GM21825 (cell line): ENCODE results near the gene ECHDC3.
"Not testable (repeated sequence)": the region's sequence is repeated elsewhere in the genome, so short reads cannot be mapped to it uniquely, and the experiment has no call there.

ENCODE experiments used
- ATAC-seq: cut with Tn5 transposase; IDR thresholded peaks from one replicate; pipeline ENCODE4 v1.9.1; 2021; ENCODE audit warnings: mild to moderate bottlenecking, moderate library complexity; ENCODE audit not compliant: unreplicated experiment

The ECHDC3 gene

DNA sequence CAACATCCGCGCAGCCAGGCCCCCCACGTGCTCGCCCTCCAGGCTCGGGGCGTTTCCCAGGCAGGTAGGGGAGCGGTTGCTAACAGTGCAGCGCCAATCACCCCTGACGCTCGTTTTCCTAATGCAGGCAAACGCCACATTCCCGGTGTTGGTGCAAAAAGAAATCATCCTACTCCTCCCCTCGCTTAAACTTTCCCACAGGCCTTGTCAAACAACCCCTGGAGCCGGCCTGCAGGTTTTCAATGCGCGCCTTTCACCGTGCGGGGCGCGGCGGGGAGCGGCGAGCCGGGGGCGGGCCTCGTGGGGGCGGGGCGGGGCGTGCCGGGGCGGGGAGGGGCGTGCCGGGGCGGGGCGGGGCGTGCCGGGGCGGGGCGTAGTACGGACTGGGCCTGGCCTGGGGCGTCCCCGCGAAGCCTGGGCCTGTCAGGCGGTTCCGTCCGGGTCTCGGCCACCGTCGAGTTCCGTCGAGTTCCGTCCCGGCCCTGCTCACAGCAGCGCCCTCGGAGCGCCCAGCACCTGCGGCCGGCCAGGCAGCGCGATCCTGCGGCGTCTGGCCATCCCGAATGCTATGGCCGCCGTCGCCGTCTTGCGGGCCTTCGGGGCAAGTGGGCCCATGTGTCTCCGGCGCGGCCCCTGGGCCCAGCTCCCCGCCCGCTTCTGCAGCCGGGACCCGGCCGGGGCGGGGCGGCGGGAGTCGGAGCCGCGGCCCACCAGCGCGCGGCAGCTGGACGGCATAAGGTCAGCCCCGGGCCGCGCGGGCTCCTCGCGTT lies at the start of gene ECHDC3:
Gene ECHDC3 (plus strand): TSS at position 374 of the 770 bp plus-strand sequence. CDS start 195 bp downstream, at position 569.
- ATAC-seq, result peak; percentile 58

GRCh38 chr10:11693376-11693775 lies 48.8 kb upstream of the ECHDC3 start:
- ATAC-seq, result no peak

DNA sequence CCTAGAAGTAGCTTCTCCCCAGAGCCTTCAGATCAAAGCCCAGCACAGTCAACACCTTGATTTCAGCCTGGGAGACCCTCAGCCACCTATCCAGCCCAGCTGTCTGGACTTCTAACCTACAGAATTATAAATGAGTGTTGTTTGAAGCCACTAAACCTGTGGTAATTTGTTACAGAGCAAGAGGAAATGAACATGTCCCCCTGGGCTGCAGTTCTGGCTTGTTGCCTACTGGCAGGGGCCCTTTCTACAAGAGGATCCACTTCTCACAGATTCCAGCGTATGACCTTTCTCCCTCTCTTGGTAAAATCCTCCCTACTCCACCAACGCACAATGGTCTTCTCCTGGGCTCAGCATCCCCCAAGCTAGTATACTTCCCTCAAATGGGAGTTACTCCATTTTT lies 46.4 kb upstream of the ECHDC3 start:
- ATAC-seq, result no peak

GRCh38 chr10:11697718-11698527 lies 44.3 kb upstream of the ECHDC3 start:
- peak; percentile 52 for ATAC-seq

DNA sequence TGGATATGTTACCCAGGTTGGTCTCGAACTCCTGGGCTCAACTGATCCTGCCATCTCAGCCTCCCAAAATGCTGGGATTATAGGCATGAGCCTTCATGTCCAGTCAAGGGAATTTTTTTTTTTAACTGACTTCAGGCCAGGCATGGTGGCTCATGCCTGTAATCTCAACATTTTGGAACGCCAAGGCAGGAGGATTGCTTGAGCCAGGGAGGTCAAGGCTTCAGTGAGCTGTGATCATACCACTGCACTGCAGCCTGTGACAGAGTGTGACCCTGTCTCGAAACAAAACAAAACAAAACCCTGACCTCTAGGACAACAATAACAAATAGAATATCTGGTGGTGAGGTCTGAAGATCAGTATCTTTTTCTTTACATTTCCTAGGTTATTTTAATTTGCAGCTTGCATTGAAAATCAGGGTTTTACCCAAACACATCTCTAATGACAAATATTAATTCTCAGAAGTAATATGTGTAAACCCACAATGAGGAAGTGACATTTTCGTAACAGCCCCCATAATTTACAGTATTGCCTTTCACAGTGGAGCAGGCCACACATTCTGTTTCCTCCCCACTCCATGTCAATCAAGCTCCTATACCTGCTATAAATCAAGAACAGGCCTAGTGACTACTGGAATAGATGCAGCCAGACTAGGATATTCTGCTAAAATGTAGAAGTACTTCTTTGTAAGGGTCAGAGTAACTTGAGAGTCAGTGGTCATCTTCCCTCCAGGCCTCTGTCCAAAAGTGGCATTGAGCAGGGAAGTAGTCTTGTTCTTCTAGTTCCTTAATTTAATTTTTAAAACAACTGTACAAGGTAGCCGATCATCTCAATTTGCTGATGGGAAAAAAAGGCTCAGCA lies 43.3 kb upstream of the ECHDC3 start:
- peak; percentile 46 for ATAC-seq

DNA sequence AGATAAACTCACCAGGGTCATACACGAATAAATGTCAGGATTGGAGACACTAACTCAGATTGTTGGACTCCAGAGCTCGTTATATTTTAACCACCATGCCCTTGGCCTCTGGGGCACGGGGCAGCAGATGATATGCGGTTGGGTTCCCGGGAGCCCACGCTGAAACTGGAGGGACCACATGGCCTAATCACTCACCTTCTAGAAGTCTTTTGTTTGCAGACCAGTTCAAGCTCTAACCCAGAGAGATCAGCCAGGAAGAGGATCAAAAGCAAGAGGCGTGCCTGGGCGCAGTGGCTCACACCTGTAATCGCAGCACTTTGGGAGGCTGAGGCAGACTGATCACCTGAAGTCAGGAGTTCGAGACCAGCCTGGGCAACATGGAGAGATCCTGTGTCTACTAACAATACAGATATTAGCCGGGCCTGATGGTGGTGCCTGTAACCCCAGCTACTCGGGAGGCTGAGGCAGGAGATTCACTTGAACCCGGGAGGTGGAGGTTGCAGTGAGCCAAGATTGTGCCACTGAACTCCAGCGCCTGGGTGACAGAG lies 42.6 kb upstream of the ECHDC3 start:
- ATAC-seq, result no peak

DNA sequence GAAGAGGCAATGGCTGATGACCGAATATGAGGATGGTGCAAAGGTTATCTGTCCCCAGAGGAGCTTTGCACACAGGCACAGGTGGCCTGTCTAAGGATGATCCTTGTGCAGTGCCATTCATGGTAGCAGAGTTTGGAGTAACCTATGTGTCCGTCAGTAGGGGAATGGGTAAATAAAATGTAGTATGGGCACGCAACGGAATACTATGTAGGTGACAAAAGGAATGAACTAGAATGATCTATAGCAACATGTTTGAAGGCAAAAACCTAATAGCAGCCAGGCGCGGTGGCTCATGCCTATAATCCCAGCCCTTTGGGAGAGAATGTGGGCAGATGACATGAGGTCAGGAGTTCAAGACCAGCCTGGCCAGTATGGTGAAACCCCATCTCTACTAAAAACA lies 41.6 kb upstream of the ECHDC3 start:
- ATAC-seq, result no peak

DNA sequence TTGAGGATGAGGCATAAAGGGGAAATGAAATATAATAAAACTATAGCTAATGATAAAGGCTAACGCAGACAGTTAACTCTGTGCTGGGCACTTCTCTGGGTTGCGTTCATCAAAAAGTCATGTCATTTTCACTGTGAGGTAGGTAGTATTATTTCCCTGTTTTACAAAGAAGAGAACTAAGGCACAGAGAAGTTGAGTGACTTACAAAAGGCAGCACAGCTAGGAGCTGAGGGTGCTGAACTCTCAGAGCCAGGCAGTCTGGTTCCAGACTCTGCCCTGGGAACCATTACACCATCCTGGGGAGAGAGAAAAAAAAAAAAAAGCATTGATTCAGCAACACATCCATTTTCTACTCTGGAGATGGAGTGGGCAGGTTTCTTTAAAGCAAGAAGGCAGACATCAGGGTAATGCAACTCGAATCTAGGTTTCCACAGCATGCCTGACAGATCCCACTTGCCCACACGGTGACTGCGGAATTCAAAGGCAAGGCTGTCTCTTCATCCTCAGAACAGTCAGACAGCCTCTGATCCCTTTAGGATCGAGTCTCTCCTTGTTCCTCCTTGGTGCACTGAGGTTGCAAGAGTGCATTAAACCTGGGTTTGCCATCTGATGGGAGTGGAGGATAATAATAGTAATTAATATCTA lies 40.6 kb upstream of the ECHDC3 start:
- no peak for ATAC-seq

GRCh38 chr10:11702264-11702663 lies 39.9 kb upstream of the ECHDC3 start:
- ATAC-seq, result no peak

DNA sequence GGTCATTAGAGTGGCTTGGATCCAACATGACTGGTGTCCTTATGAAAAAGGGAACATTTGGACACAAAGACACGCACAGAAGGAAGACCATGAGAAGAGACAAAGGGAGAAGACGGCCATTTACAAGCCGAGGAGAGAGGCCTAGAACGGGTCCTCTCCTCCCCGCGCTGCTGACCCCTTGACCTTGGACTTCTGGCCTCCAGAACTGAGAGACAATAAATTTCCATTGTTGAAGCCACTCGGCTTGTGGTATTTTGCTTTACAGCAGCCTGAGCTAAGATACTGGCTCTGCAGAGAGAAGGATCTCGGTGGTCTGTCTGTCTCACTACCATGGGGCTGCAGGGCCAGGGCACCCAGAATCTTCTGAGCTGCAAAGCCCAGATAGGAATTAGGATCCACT lies 38.1 kb upstream of the ECHDC3 start:
- ATAC-seq, result no peak

DNA sequence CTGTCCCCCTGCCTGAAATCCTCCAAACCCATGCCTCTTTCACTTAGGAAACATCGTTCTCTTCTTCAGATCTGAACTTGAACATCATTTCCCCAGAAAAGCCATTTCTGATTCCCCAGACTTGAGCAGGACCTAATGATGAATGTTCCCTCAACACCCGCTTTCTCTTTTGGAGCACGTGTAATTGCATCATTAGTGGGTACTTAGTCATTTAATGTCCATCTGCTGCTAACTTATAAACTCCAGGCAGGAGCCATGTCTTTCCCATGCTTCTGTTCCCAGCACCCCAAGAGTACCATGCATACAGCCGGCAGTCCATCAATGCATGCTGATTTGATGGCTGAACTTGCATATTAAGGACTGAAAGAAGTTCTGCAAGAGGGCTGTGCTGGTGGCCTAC lies 36.5 kb upstream of the ECHDC3 start:
- no peak for ATAC-seq

DNA sequence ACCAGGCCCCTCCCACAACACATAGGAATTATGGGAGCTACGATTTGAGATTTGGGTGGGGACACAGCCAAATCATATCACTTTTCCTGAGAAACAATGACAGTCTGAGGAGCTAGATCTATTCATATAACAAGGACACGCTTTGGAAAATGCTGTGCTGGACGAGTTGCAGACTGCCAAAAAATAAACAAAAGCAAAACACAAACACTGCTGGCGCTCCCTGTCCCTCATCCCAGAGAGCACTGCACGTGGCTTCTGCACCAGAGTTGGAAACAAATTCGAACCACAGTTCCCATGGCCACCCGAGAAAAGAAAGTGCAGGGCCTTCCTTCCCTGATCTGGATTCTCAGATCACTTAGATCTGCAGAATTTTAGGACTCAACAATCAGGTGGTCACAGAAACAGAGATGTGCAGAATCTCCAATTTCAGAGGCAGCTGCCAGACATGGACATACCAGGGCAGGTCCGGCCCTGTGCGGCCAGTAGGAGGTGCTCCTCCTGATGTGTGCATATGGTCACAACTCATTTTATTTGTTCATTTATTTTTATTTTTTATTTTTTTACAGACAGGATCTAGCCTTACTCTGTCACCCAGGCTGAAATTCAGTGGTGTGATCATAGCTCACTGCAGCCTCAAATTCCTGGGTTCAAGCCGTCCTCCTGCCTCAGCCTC lies 35.2 kb upstream of the ECHDC3 start:
- ATAC-seq, result no peak

GRCh38 chr10:11707624-11708350 lies 34.4 kb upstream of the ECHDC3 start:
- no peak for ATAC-seq

GRCh38 chr10:11708801-11709200 lies 33.4 kb upstream of the ECHDC3 start:
- not testable (repeated sequence) for ATAC-seq

- no peak for ATAC-seq
Observed at GRCh38 chr10:11712744-11713143, 29.4 kb upstream of the ECHDC3 start.

GRCh38 chr10:11713186-11713743 lies 28.9 kb upstream of the ECHDC3 start:
- ATAC-seq, result no peak

GRCh38 chr10:11713963-11714362 lies 28.2 kb upstream of the ECHDC3 start:
- ATAC-seq, result no peak

GRCh38 chr10:11714750-11715365 lies 27.3 kb upstream of the ECHDC3 start:
- no peak for ATAC-seq
